Caco-2 (cell line): ENCODE data around the gene TTC17. TPM values are rescaled to one million over a fixed set of nuclear protein-coding genes. Genes with fewer than 3 reads are reported as not detected.
"Not testable (repeated sequence)": the region's sequence is repeated elsewhere in the genome, so short reads cannot be mapped to it uniquely, and the experiment has no call there.

Experiments
- BruUV-seq: library from RNA; stranded (reverse); fragments of 400-500 nt; replicated peaks from 2 replicates; lab custom pipeline; 2021; lab: Mats Ljungman, UMichigan
- CTCF ChIA-PET: fragments of 300-600 bp; sonication (Branson Sonifier 250); formaldehyde crosslinking; loops from one replicate; lab custom pipeline; 2022; ENCODE audit warnings: antibody characterized with exemption; lab: Charles Lee
- POLR2A ChIA-PET: fragments of 300-600 bp; sonication (Branson Sonifier 250); formaldehyde crosslinking; loops from one replicate; lab custom pipeline; 2022; ENCODE audit warnings: antibody characterized with exemption; lab: Charles Lee
- DNase-seq, 2 experiments: peaks; one replicate each; pipeline versions ENCODE4 v3.0.0 to v3.0.0-alpha.2; 2020 to 2022
- H3K27me3 ChIP-seq: replicated peaks from 2 replicates; pipeline ENCODE4 v1.6.0; 2011; ENCODE audit warnings: low read length; ENCODE audit not compliant: control insufficient read depth, insufficient read depth
- H3K36me3 ChIP-seq: 2 replicates; pipeline ENCODE4 v1.5.1; 2011; ENCODE audit warnings: low read length; ENCODE audit not compliant: control insufficient read depth, insufficient read depth
- H3K4me1 ChIP-seq: fragments of 250-450 bp; sonication (Bioruptor Pico); 2 replicates; pipeline ENCODE4 v1.5.1; 2020; ENCODE audit warnings: mild to moderate bottlenecking
- H3K4me3 ChIP-seq: 2 replicates; pipeline ENCODE4 v1.5.1; 2011; ENCODE audit warnings: low read depth, mild to moderate bottlenecking, control low read depth, low read length
- H3K9me3 ChIP-seq: fragments of 250-450 bp; sonication (Bioruptor Pico); 2 replicates; pipeline ENCODE4 v1.5.1; 2020; ENCODE audit warnings: mild to moderate bottlenecking, moderate library complexity
- H3K27ac Mint-ChIP-seq: one replicate; pipeline ENCODE4 v1.8.0; 2022; ENCODE audit warnings: mixed read lengths; ENCODE audit not compliant: unreplicated experiment
- H3K27me3 Mint-ChIP-seq: one replicate; pipeline ENCODE4 v1.8.0; 2022; ENCODE audit warnings: mixed read lengths; ENCODE audit not compliant: insufficient read depth, unreplicated experiment
- H3K36me3 Mint-ChIP-seq: one replicate; pipeline ENCODE4 v1.8.0; 2022; ENCODE audit warnings: mild to moderate bottlenecking, mixed read lengths; ENCODE audit not compliant: insufficient read depth, unreplicated experiment
- H3K4me1 Mint-ChIP-seq: one replicate; pipeline ENCODE4 v1.8.0; 2022; ENCODE audit warnings: low read depth, mixed read lengths; ENCODE audit not compliant: unreplicated experiment
- H3K4me3 Mint-ChIP-seq: one replicate; pipeline ENCODE4 v1.8.0; 2022; ENCODE audit warnings: mild to moderate bottlenecking, moderate library complexity, mixed read lengths; ENCODE audit not compliant: unreplicated experiment
- H3K9me3 Mint-ChIP-seq: one replicate; pipeline ENCODE4 v1.8.0; 2022; ENCODE audit warnings: mixed read lengths; ENCODE audit not compliant: unreplicated experiment
- CTCF ChIP-seq, 2 experiments: fragments of 200-600 bp in 1 of 2; IDR thresholded peaks; 1 replicate in 1 of 2; 2 replicates in 1 of 2; pipeline versions ENCODE4 v1.5.1 to v1.8.0; 2011 to 2022; ENCODE audit warnings: antibody characterized with exemption in 1 of 2, control low read depth in 1 of 2, inconsistent platforms in 1 of 2, low read depth in 1 of 2, low read length in 1 of 2, mild to moderate bottlenecking in 1 of 2, moderate library complexity in 1 of 2; ENCODE audit not compliant: insufficient read depth in 1 of 2, severe bottlenecking in 1 of 2, unreplicated experiment in 1 of 2
- intact Hi-C: fragments of 100-400 bp; cut with micrococcal nuclease; formaldehyde crosslinking; loops from one replicate; pipeline ENCODE4 v1.10.0; 2022; ENCODE audit not compliant: unreplicated experiment
- total RNA-seq: library from RNA; stranded (reverse); gene quantifications from 2 replicates; pipeline ENCODE4 v1.2.3, GENCODE V29; 2022

Gene TTC17
- total RNA-seq, 1 experiment from 2014 or later: 73.1 TPM

GRCh38 chr11:43459246-43459645 is 100.5 kb downstream of the TTC17 start:
- no peaks in the 10 kb centered on the region for H3K4me1 Mint-ChIP-seq
- no TSS peak for BruUV-seq
- peaks cover 3% of the 10 kb centered on the region for H3K9me3 Mint-ChIP-seq
- no peak for DNase-seq
- CTCF ChIA-PET: no interaction called here
- no peak overlapping the region for H3K4me3 ChIP-seq
- no peak overlapping the region for H3K27ac Mint-ChIP-seq
- H3K27me3 ChIP-seq: no peaks in the 10 kb centered on the region
- intact Hi-C loops: no loop called here
- peaks cover 27% of the 10 kb centered on the region for H3K36me3 Mint-ChIP-seq
- no peaks in the 10 kb centered on the region for H3K27me3 Mint-ChIP-seq
- no peak overlapping the region for H3K4me3 Mint-ChIP-seq
- POLR2A ChIA-PET: no interaction called here
- H3K36me3 ChIP-seq: 0 out of 2 replicates have a peak, but pooled peaks cover 5% of the 10 kb centered on the region
- no peaks in the 10 kb centered on the region for H3K4me1 ChIP-seq
- H3K9me3 ChIP-seq: no peaks in the 10 kb centered on the region
- no peak for TF ChIP-seq CTCF (IDR thresholded peaks at IDR 0.05; ENCODE audit: insufficient read depth in 1 of 2, low read depth in 1 of 2, low read length in 1 of 2, severe bottlenecking in 1 of 2, unreplicated experiment in 1 of 2)

- DNase-seq: no peak
- Mint-ChIP-seq H3K9me3 (peaks cover 23% of the 10 kb centered on the region), H3K4me1 (no peaks in the 10 kb centered on the region), H3K27ac (no peak overlapping the region), H3K27me3 (no peaks in the 10 kb centered on the region), H3K36me3 (peaks cover 37% of the 10 kb centered on the region), H3K4me3 (no peak overlapping the region)
- no peaks in the 10 kb centered on the region for H3K27me3 ChIP-seq
- no TSS peak for BruUV-seq
- peaks cover 5% of the 10 kb centered on the region; the same call in 1 of the 2 replicates for H3K36me3 ChIP-seq
- H3K9me3 ChIP-seq: no peaks in the 10 kb centered on the region; the same call in 1 of the 2 replicates
- intact Hi-C loops: no loop called here
- no peaks in the 10 kb centered on the region for H3K4me1 ChIP-seq
- TF ChIP-seq CTCF (IDR thresholded peaks at IDR 0.05; ENCODE audit: insufficient read depth in 1 of 2, low read depth in 1 of 2, low read length in 1 of 2, severe bottlenecking in 1 of 2, unreplicated experiment in 1 of 2): no peak
- POLR2A ChIA-PET: no interaction called here
- CTCF ChIA-PET: no interaction called here
- no peak overlapping the region for H3K4me3 ChIP-seq
These were observed 103.6 kb downstream of the TTC17 start for GRCh38 chr11:43462359-43462758.

GRCh38 chr11:43467958-43468357 is 109.2 kb downstream of the TTC17 start:
- DNase-seq: no peak
- Histone ChIP-seq H3K36me3 (no peaks in the 10 kb centered on the region; the same call in 1 of the 2 replicates), H3K27me3 (no peaks in the 10 kb centered on the region), H3K9me3 (no peaks in the 10 kb centered on the region; the same call in 1 of the 2 replicates), H3K4me3 (no peak overlapping the region), H3K4me1 (no peaks in the 10 kb centered on the region)
- POLR2A ChIA-PET: no interaction called here
- no peaks in the 10 kb centered on the region for H3K4me1 Mint-ChIP-seq
- BruUV-seq: no TSS peak
- H3K9me3 Mint-ChIP-seq: peaks cover 34% of the 10 kb centered on the region
- H3K27ac Mint-ChIP-seq: no peak overlapping the region
- no peak overlapping the region for H3K4me3 Mint-ChIP-seq
- CTCF ChIA-PET: no interaction called here
- no peak for TF ChIP-seq CTCF (IDR thresholded peaks at IDR 0.05; ENCODE audit: insufficient read depth in 1 of 2, low read depth in 1 of 2, low read length in 1 of 2, severe bottlenecking in 1 of 2, unreplicated experiment in 1 of 2)
- peaks cover 28% of the 10 kb centered on the region for H3K36me3 Mint-ChIP-seq
- no peaks in the 10 kb centered on the region for H3K27me3 Mint-ChIP-seq
- intact Hi-C loops: no loop called here

- DNase-seq, H3K4me3 Mint-ChIP-seq, H3K9me3 ChIP-seq, H3K27ac Mint-ChIP-seq, H3K27me3 Mint-ChIP-seq, H3K27me3 ChIP-seq, H3K4me1 ChIP-seq, BruUV-seq, H3K4me1 Mint-ChIP-seq, H3K4me3 ChIP-seq, intact Hi-C loops, POLR2A ChIA-PET, H3K36me3 ChIP-seq, H3K9me3 Mint-ChIP-seq, CTCF ChIA-PET: not testable (repeated sequence)
- H3K36me3 Mint-ChIP-seq: peaks cover 17% of the 10 kb centered on the region
These were observed 118.8 kb downstream of the TTC17 start for GRCh38 chr11:43477491-43477890.
